Measurements from ENCODE around the gene CDC16. TPM values are rescaled to one million over a fixed set of nuclear protein-coding genes. Genes with fewer than 3 reads are reported as not detected.

Gene CDC16
- total and polyA plus RNA-seq, 2 of the 4 experiments (the other 2 are of a cell fraction): 41.6 to 66.6 TPM

DNA sequence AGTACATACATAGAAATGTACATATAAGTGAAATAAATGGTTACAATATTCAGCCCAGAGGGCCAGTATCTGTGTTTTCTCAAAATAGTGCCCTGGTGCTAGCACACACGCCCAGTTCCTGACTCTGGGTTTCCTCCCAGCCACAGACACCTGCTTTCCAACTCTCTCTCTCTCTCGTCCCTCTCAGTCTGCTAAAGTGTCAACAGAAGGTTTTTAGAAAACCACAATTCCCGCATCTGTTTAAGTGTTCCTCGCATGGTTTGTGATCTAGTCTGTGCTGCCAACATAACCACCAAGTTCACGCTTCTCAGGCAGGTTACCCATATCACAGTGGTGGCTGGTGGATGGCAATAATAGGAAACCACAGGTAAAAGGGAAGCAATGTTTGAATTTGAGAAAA is 28.9 kb downstream of the CDC16 start:
- Histone ChIP-seq H3K4me1 (ENCODE audit: control insufficient read depth, insufficient read depth, low read length) (peaks cover 5% of the 10 kb centered on the region), H2BK20ac (ENCODE audit: low read depth, low read length) (no peak overlapping the region), H3K27ac (ENCODE audit: insufficient read depth, low read length) (no peak overlapping the region), H4K8ac (ENCODE audit: low read depth in 2 of 2, low read length in 2 of 2) (no peak overlapping the region), H3K36me3 (ENCODE audit: control insufficient read depth, insufficient read depth, low read length) (peaks cover 51% of the 10 kb centered on the region), H3K56ac (ENCODE audit: extremely low read depth, insufficient read depth, low read length) (no peak overlapping the region), H3K23ac (ENCODE audit: low read depth, low read length) (peak overlapping the region; percentile 11; the same call in 1 of the 2 replicates), H3K4me3 (ENCODE audit: insufficient read depth, low read depth, low read length) (no peak overlapping the region), H3K9me1 (ENCODE audit: insufficient read depth, low read length) (peaks cover 11% of the 10 kb centered on the region; the same call in 1 of the 2 replicates), H3K27me3 (ENCODE audit: control insufficient read depth, insufficient read depth, low read length) (no peaks in the 10 kb centered on the region), H2BK15ac (ENCODE audit: low read depth, low read length) (no peak overlapping the region; the same call in 2 of the 3 replicates), H4K91ac (ENCODE audit: insufficient read depth, low read depth, low read length) (no peak overlapping the region), H2AK9ac (replicated peaks; ENCODE audit: low read depth, low read length, poor library complexity) (no peak overlapping the region), H3K4ac (ENCODE audit: low read depth, low read length) (0 out of 2 replicates have a peak overlapping the region, but pooled peaks have one; percentile 8), H3K18ac (ENCODE audit: low read depth, low read length) (no peak overlapping the region), H3K9me3 (ENCODE audit: control insufficient read depth, insufficient read depth, low read length) (no peaks in the 10 kb centered on the region), H3K9ac (ENCODE audit: low read depth, low read length) (no peak overlapping the region), H2AFZ (replicated peaks; ENCODE audit: low read length, poor library complexity) (no peak overlapping the region), H2BK120ac (ENCODE audit: low read depth, low read length) (no peak overlapping the region), H3K79me1 (ENCODE audit: low read depth in 1 of 2, low read length in 2 of 2) (peaks cover 34 to 54% of the 10 kb centered on the region in 2 experiments), H2AK5ac (ENCODE audit: low read depth, low read length) (no peak overlapping the region), H3K4me2 (ENCODE audit: low read depth, low read length) (no peak overlapping the region), H2BK5ac (ENCODE audit: low read depth, low read length, poor library complexity, severe bottlenecking) (peak overlapping the region; percentile 16), H3K14ac (replicated peaks; ENCODE audit: low read depth, low read length) (no peak overlapping the region), H4K5ac (ENCODE audit: low read depth, low read length) (no peak overlapping the region), H4K20me1 (ENCODE audit: insufficient read depth, low read length) (0 out of 2 replicates have a peak, but pooled peaks cover 5% of the 10 kb centered on the region)
- 40% methylated on average over 1 of the region's 5 CpGs; no CpG with 5 or more reads in 1 of the 2 experiments for WGBS, 2 experiments (ENCODE audit: extremely low coverage in 2 of 2, insufficient read length in 1 of 2)
- intact Hi-C loops (cut with micrococcal nuclease): no loop called here
- CTCF ChIA-PET: no interaction called here
- in situ Hi-C loops (cut with MboI; ENCODE audit: low sequenced_read_pairs): no loop called here
- ATAC-seq (ENCODE audit: low read depth) (no peak), DNase-seq (no peak)
- POLR2A ChIA-PET (ENCODE audit: unreplicated experiment): no interaction called here
- dilution Hi-C loops (cut with HindIII; ENCODE audit: low sequenced_read_pairs, unreplicated experiment): no loop called here
- TF ChIP-seq MAFK (IDR thresholded peaks at IDR 0.05; ENCODE audit: low read depth, low read length) (no peak), RCOR1 (IDR thresholded peaks at IDR 0.05; ENCODE audit: insufficient replicate concordance, low read length) (no peak), POLR2A (IDR thresholded peaks at IDR 0.05; ENCODE audit: low read depth, low read length) (no peak), FOS (IDR thresholded peaks at IDR 0.05; ENCODE audit: low read depth, low read length) (no peak), NFE2L2 (IDR thresholded peaks at IDR 0.05; ENCODE audit: low read depth, low read length) (no peak), RAD21 (IDR thresholded peaks at IDR 0.05; ENCODE audit: low read length) (no peak), MAZ (IDR thresholded peaks at IDR 0.05; ENCODE audit: borderline replicate concordance, low read depth, low read length) (no peak), CHD1 (IDR thresholded peaks at IDR 0.05; ENCODE audit: low read depth, low read length) (no peak), BHLHE40 (IDR thresholded peaks at IDR 0.05; ENCODE audit: low read depth, low read length) (no peak), MXI1 (IDR thresholded peaks at IDR 0.05; ENCODE audit: borderline replicate concordance, low read depth, low read length) (no peak), SMC3 (IDR thresholded peaks at IDR 0.05; ENCODE audit: low read depth, low read length) (no peak), RFX5 (IDR thresholded peaks at IDR 0.05; ENCODE audit: low read depth, low read length) (no peak), CEBPB (IDR thresholded peaks at IDR 0.05; ENCODE audit: low read depth, low read length) (no peak)
- TF ChIP-seq, protein P1, sequence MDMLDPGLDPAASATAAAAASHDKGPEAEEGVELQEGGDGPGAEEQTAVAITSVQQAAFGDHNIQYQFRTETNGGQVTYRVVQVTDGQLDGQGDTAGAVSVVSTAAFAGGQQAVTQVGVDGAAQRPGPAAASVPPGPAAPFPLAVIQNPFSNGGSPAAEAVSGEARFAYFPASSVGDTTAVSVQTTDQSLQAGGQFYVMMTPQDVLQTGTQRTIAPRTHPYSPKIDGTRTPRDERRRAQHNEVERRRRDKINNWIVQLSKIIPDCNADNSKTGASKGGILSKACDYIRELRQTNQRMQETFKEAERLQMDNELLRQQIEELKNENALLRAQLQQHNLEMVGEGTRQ (IDR thresholded peaks at IDR 0.05; ENCODE audit: low read depth, low read length): no peak
- TF ChIP-seq, protein P2, sequence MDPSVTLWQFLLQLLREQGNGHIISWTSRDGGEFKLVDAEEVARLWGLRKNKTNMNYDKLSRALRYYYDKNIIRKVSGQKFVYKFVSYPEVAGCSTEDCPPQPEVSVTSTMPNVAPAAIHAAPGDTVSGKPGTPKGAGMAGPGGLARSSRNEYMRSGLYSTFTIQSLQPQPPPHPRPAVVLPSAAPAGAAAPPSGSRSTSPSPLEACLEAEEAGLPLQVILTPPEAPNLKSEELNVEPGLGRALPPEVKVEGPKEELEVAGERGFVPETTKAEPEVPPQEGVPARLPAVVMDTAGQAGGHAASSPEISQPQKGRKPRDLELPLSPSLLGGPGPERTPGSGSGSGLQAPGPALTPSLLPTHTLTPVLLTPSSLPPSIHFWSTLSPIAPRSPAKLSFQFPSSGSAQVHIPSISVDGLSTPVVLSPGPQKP (IDR thresholded peaks at IDR 0.05; ENCODE audit: borderline replicate concordance, low read depth, low read length): no peak
- TF ChIP-seq, protein P3, sequence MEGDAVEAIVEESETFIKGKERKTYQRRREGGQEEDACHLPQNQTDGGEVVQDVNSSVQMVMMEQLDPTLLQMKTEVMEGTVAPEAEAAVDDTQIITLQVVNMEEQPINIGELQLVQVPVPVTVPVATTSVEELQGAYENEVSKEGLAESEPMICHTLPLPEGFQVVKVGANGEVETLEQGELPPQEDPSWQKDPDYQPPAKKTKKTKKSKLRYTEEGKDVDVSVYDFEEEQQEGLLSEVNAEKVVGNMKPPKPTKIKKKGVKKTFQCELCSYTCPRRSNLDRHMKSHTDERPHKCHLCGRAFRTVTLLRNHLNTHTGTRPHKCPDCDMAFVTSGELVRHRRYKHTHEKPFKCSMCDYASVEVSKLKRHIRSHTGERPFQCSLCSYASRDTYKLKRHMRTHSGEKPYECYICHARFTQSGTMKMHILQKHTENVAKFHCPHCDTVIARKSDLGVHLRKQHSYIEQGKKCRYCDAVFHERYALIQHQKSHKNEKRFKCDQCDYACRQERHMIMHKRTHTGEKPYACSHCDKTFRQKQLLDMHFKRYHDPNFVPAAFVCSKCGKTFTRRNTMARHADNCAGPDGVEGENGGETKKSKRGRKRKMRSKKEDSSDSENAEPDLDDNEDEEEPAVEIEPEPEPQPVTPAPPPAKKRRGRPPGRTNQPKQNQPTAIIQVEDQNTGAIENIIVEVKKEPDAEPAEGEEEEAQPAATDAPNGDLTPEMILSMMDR (conservative IDR thresholded peaks at IDR 0.05; ENCODE audit: low read depth, low read length): no peak
- no TSS peak for BruUV-seq (replicated peaks)

Measured in IMR-90 (cell line).